ENCODE measurements around the gene TMEM229A.
"Not testable (repeated sequence)": the region's sequence is repeated elsewhere in the genome, so short reads cannot be mapped to it uniquely, and the experiment has no call there.

Gene TMEM229A

GRCh38 chr7:124022551-124022950, 10.3 kb downstream of the TMEM229A start:
- DNase-seq (ENCODE audit: low read depth) = no peak
- TF ChIP-seq CTCF (IDR thresholded peaks at IDR 0.05; ENCODE audit: insufficient read depth, low read depth, low read length, missing control alignments) = no peak

GRCh38 chr7:124020060-124020459, 12.8 kb downstream of the TMEM229A start:
- no peak overlapping the region for H3K4me3 ChIP-seq (ENCODE audit: low read depth, low read length)
- TF ChIP-seq CTCF (IDR thresholded peaks at IDR 0.05; ENCODE audit: insufficient read depth, low read depth, low read length, missing control alignments) = no peak
- no peak for DNase-seq (ENCODE audit: low read depth)

More at GRCh38 chr7:124022551-124022950, 10.3 kb downstream of the TMEM229A start:
- no peak overlapping the region for H3K4me3 ChIP-seq (ENCODE audit: low read depth, low read length)

GRCh38 chr7:124013306-124013705, 19.6 kb downstream of the TMEM229A start:
- no peak for DNase-seq (ENCODE audit: low read depth)
- no peak for TF ChIP-seq CTCF (IDR thresholded peaks at IDR 0.05; ENCODE audit: insufficient read depth, low read depth, low read length, missing control alignments)

GRCh38 chr7:124012864-124013263, 20.0 kb downstream of the TMEM229A start:
- H3K4me3 ChIP-seq (ENCODE audit: low read depth, low read length) = no peak overlapping the region
- TF ChIP-seq CTCF (IDR thresholded peaks at IDR 0.05; ENCODE audit: insufficient read depth, low read depth, low read length, missing control alignments) = no peak
- no peak for DNase-seq (ENCODE audit: low read depth)

More at GRCh38 chr7:124013306-124013705, 19.6 kb downstream of the TMEM229A start:
- H3K4me3 ChIP-seq (ENCODE audit: low read depth, low read length) = no peak overlapping the region

GRCh38 chr7:124009321-124009720, 23.5 kb downstream of the TMEM229A start:
- no peak for TF ChIP-seq CTCF (IDR thresholded peaks at IDR 0.05; ENCODE audit: insufficient read depth, low read depth, low read length, missing control alignments)
- H3K4me3 ChIP-seq (ENCODE audit: low read depth, low read length) = no peak overlapping the region
- DNase-seq (ENCODE audit: low read depth) = peak; percentile 21

- DNase-seq (ENCODE audit: low read depth); H3K4me3 ChIP-seq (ENCODE audit: low read depth, low read length): not testable (repeated sequence)
Measured at GRCh38 chr7:124008296-124008695, 24.6 kb downstream of the TMEM229A start.

GRCh38 chr7:123999703-124000102, 33.2 kb downstream of the TMEM229A start:
- no peak for TF ChIP-seq CTCF (IDR thresholded peaks at IDR 0.05; ENCODE audit: insufficient read depth, low read depth, low read length, missing control alignments)
- no peak for DNase-seq (ENCODE audit: low read depth)
- H3K4me3 ChIP-seq (ENCODE audit: low read depth, low read length) = no peak overlapping the region

All from GM12865 (cell line).